HL-60 (cell line): ENCODE measurements around the gene MAML1.
A peak's percentile ranks its signal among the peaks of the same experiment; 100 is the strongest.

ENCODE experiments used
- DNase-seq, 2 experiments: peaks; one replicate each; pipeline ENCODE4 v3.0.0-alpha.2; 2010 to 2020; ENCODE audit warnings: low read depth in 1 of 2, low spot score in 1 of 2
- H3K27ac ChIP-seq: fragments of 250-450 bp; sonication (Bioruptor Pico); replicated peaks from 2 replicates; pipeline ENCODE4 v1.5.1; 2020; ENCODE audit warnings: mild to moderate bottlenecking, moderate library complexity
- H3K27me3 ChIP-seq: fragments of 250-450 bp; sonication (Bioruptor Pico); 2 replicates; pipeline ENCODE4 v1.5.1; 2021; ENCODE audit warnings: mild to moderate bottlenecking, moderate library complexity; ENCODE audit not compliant: insufficient read depth, poor library complexity, severe bottlenecking
- H3K4me3 ChIP-seq: replicated peaks from 2 replicates; pipeline ENCODE4 v1.5.1; 2011; ENCODE audit warnings: mild to moderate bottlenecking, control low read depth, low read length; ENCODE audit not compliant: insufficient read depth
- GABPA ChIP-seq: IDR thresholded peaks from 2 replicates; pipeline ENCODE4 v1.6.1; 2012; ENCODE audit warnings: low read depth
- POLR2AphosphoS5 ChIP-seq: IDR thresholded peaks from 2 replicates; pipeline ENCODE4 v1.6.1; 2012; ENCODE audit warnings: low read depth
- SPI1 ChIP-seq: IDR thresholded peaks from 2 replicates; pipeline ENCODE4 v1.6.1; 2012; ENCODE audit warnings: low read depth, mild to moderate bottlenecking, borderline replicate concordance
- TF ChIP-seq, protein P1 (sequence below): IDR thresholded peaks from 2 replicates; pipeline ENCODE4 v1.6.1; 2012; ENCODE audit warnings: low read depth; ENCODE audit not compliant: insufficient replicate concordance
- TF ChIP-seq, protein P2 (sequence below): IDR thresholded peaks from one replicate; pipeline ENCODE4 v1.5.1; 2011; ENCODE audit warnings: low read length, control low read depth, inconsistent platforms; ENCODE audit not compliant: insufficient read depth

The MAML1 gene

DNA sequence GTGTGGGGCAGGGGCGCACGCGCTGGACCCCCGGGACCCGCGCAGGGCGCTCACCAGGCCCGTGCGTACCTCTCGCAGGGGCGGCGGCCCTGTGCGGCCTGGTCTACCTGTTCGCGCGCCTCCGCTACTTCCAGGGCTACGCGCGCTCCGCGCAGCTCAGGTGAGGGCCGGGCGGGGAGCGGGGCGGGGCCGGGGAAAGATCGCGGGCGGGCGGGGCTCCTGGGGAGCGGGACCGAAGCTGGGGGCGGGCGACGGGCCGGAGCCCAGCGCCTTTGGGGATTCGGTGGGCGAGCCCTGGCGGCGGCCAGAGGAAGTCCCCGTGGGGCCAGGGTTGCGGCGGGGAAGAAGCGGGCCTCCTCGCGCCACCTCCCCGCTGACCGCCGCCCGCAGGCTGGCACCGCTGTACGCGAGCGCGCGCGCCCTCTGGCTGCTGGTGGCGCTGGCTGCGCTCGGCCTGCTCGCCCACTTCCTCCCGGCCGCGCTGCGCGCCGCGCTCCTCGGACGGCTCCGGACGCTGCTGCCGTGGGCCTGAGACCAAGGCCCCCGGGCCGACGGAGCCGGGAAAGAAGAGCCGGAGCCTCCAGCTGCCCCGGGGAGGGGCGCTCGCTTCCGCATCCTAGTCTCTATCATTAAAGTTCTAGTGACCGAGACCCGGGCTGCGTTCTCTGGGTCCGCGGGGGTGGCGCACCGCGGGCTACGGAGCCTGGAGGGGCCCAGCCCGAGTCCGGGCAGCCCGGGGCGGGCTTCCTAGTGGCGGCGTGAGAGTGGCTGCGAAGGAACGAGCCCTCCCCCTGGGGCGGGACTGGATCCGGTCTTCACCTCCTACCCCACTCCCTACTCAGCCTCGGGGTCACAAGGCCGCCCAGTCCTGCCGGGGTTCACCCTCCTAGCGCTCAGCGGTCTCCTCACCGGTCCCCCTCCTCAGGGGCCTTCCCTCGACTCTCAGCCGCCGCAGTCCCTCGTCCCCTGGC lies 63.5 kb downstream of the MAML1 start:
- TF ChIP-seq POLR2AphosphoS5 (peak; percentile 47), GABPA (no peak), SPI1 (peak; percentile 86)
- TF ChIP-seq, protein P1, sequence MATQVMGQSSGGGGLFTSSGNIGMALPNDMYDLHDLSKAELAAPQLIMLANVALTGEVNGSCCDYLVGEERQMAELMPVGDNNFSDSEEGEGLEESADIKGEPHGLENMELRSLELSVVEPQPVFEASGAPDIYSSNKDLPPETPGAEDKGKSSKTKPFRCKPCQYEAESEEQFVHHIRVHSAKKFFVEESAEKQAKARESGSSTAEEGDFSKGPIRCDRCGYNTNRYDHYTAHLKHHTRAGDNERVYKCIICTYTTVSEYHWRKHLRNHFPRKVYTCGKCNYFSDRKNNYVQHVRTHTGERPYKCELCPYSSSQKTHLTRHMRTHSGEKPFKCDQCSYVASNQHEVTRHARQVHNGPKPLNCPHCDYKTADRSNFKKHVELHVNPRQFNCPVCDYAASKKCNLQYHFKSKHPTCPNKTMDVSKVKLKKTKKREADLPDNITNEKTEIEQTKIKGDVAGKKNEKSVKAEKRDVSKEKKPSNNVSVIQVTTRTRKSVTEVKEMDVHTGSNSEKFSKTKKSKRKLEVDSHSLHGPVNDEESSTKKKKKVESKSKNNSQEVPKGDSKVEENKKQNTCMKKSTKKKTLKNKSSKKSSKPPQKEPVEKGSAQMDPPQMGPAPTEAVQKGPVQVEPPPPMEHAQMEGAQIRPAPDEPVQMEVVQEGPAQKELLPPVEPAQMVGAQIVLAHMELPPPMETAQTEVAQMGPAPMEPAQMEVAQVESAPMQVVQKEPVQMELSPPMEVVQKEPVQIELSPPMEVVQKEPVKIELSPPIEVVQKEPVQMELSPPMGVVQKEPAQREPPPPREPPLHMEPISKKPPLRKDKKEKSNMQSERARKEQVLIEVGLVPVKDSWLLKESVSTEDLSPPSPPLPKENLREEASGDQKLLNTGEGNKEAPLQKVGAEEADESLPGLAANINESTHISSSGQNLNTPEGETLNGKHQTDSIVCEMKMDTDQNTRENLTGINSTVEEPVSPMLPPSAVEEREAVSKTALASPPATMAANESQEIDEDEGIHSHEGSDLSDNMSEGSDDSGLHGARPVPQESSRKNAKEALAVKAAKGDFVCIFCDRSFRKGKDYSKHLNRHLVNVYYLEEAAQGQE, result no peak
- TF ChIP-seq, protein P2, sequence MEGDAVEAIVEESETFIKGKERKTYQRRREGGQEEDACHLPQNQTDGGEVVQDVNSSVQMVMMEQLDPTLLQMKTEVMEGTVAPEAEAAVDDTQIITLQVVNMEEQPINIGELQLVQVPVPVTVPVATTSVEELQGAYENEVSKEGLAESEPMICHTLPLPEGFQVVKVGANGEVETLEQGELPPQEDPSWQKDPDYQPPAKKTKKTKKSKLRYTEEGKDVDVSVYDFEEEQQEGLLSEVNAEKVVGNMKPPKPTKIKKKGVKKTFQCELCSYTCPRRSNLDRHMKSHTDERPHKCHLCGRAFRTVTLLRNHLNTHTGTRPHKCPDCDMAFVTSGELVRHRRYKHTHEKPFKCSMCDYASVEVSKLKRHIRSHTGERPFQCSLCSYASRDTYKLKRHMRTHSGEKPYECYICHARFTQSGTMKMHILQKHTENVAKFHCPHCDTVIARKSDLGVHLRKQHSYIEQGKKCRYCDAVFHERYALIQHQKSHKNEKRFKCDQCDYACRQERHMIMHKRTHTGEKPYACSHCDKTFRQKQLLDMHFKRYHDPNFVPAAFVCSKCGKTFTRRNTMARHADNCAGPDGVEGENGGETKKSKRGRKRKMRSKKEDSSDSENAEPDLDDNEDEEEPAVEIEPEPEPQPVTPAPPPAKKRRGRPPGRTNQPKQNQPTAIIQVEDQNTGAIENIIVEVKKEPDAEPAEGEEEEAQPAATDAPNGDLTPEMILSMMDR, result peak; percentile 57
- peak; percentile 77 to 82 for DNase-seq
- peak overlapping the region; percentile 64 for H3K27ac ChIP-seq
- H3K27me3 ChIP-seq, result no peaks in the 10 kb centered on the region
- peak overlapping the region; percentile 50 for H3K4me3 ChIP-seq

DNA sequence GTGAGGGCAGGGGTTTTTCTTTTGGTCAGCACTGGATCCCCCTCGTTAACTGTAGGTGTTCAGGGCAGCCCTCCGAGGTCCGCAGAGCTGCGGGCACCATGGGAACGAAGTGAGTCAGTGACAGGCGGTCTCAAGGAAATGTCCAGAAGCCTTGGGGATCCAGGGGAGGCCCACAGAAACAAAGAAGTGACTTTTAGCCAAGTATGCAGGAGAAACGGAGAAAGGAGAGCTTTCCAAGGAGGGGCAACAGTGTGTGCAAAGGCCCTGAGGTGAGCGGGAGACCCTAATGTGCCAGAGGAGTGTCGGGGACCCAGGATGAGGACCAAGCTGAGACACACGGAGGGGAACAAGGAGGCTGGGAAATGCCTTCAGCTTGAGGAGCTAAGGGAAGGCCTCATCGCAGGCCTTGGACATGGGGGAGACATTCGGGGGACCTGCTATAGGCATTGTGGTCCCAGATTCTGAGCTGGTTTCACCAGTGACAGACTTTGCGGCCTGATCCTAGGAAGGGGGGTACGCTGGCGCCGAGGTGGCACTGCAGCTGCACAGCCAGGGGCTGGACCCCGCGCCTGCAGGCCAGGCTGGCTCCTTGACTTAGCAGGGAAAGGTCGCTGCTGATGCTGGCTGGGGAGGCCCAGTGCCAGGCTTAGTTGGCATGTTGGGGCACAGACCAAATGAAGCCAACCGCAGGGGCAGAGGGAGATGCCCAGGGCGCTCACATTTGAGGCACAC lies 64.4 kb downstream of the MAML1 start:
- peak overlapping the region; percentile 64 for H3K27ac ChIP-seq
- no peak overlapping the region for H3K4me3 ChIP-seq

DNA sequence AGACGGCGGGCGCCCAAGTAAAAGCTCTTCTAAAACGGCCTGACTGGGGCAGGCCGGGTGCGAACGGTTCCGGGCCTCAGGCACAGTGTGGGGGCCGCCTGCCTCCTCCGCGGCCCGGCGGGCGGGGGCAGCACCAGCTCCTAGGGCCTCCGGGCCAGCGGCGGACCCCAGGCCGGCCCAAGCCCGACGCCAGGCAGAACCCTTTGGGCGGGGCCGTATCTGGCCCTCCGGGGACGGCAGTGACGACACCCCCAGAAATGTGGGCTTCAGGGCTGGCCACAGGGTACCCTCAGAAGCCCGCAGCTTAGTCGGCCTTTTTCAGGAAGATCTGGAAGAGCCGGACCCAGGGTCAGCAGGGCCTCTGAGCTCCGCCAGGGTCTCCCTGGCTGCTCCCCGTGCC lies 65.1 kb downstream of the MAML1 start:
- no peaks in the 10 kb centered on the region for H3K27me3 ChIP-seq
- no peak overlapping the region for H3K4me3 ChIP-seq
- no peak for DNase-seq
- TF ChIP-seq, protein P1, result no peak
- TF ChIP-seq SPI1 (no peak), POLR2AphosphoS5 (no peak), GABPA (no peak)
- TF ChIP-seq, protein P2, result no peak
- no peak overlapping the region for H3K27ac ChIP-seq

More for the DNA sequence above, 64.4 kb downstream of the MAML1 start:
- H3K27me3 ChIP-seq, result no peaks in the 10 kb centered on the region
- no peak for DNase-seq
- no peak for TF ChIP-seq SPI1
- peak; percentile 26; the same call in 1 of the 2 replicates for TF ChIP-seq POLR2AphosphoS5
